Ureter (tissue), 1 donor: ENCODE measurements around the gene MAPK12. TPM values are rescaled to one million over a fixed set of nuclear protein-coding genes. Genes with fewer than 3 reads are reported as not detected.

ENCODE experiments used
- DNase-seq: peaks from one replicate; pipeline ENCODE4 v3.0.0-alpha.2; 2020; ENCODE audit warnings: low spot score
- total RNA-seq: library from RNA; stranded (reverse); gene quantifications from one replicate; pipeline ENCODE4 v1.2.4, GENCODE V29; 2023
- donor health status: DM: yes; HTN: yes; CAD: no.

Gene MAPK12
- total RNA-seq, 1 donor from 2014 or later: 14.1 TPM

DNA sequence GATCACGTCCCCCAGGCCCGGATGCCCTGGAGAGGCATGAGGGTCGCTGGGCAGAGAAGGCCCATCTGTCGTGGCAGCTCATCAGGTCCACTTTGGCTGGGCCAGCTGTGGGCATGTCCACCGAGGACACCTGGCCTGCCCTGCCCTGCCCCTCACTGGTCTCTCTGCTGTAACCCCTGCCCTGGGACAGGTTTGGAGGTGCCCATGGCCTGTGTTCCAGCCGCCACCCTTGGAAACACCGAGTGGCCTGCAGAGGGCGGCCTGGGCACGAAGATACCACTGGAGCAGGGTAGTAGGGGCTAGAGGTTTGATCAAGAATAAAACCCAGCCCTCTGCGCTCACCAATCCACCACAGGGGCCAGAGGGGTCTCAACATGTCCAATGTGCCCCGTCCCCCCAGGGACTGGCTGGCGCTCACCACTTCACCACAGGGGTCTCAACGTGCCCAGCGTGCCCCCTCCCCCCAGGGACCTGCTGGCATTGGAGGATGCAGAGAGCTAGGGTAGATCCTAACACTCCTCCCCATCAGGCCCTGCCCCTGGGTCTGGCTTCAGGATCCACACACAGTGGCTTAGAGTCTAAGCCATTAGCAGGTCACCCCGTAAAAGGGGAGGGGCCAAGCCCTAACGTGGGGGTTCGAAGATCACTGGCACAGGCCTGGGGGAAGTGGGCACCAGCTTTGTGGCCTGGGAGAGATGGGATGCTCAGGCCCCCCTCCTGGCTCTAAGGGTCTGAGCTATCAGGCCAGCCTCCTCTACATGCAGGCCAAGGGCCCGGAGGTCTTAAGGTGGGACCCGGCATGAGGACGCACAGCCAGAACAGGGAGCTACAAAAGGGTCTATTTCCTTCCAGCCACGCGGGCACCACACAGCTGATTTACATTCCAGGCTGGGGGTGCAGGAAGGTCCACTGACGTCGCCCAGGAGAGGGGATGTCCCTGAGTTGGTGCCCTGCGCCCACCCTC, 9.1 kb downstream of the MAPK12 start:
- DNase-seq: peak; percentile 83

DNA sequence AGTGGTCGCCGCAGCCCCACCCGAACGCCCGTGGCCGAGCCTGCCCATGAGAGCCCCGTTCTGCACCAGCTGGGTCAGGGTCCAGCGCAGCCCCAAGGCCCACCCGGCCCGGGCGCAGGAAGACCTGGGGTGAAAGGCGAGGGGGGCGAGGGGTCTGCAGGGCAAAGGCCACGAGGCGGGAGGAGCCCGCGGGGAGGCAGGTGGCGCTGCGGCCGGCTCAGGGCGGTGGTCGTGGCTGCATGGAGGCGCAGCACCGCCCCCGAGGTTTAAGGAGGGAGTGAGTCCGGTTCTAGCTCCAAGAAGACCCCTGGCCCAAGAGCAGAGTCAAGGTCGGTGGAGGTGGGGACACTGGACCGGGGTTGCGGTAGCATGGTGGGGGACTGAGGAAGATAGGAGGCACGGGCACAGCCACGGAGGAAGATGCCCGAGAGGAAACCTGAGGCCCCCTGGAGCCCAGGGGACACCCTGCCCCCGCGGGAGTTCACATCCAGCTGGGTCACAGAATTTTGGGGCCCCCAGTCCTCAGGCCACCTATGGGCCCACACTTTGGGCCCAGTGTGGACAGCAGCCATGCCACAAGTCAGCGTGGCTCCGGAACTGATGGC, 9.9 kb downstream of the MAPK12 start:
- no peak for DNase-seq

GRCh38 chr22:50250555-50251476, 10.7 kb downstream of the MAPK12 start, which contains the start of gene HDAC10:
Gene HDAC10, minus strand, starts transcription at chr22:50251265. Its CDS starts 233 bp downstream, at chr22:50251032.
- DNase-seq: peak; percentile 82

GRCh38 chr22:50250249-50250554, 11.3 kb downstream of the MAPK12 start:
- DNase-seq: no peak

GRCh38 chr22:50249341-50250248, 11.9 kb downstream of the MAPK12 start:
- no peak for DNase-seq

- no peak for DNase-seq
Observed at GRCh38 chr22:50248196-50249081, 13.0 kb downstream of the MAPK12 start.

DNA sequence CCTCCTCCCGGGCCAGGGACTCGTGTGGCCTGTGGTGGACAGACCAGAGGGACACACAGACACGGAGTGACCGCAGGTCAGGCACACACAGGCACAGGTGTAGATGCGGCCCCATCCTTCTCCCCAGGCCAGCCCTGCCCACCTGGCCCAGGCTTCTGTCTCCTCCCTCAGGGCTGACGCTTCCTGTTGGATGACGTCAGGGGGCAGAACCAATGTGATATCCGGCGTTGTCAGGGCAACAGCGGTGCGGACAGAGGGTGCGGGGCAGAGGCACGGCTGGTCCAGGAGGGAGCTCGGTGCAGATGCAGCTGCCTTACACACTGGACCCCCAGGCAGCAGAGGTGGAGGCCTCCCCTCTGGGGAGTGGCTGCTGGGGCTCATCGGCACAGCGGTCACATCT, 13.7 kb downstream of the MAPK12 start:
- DNase-seq: no peak

DNA sequence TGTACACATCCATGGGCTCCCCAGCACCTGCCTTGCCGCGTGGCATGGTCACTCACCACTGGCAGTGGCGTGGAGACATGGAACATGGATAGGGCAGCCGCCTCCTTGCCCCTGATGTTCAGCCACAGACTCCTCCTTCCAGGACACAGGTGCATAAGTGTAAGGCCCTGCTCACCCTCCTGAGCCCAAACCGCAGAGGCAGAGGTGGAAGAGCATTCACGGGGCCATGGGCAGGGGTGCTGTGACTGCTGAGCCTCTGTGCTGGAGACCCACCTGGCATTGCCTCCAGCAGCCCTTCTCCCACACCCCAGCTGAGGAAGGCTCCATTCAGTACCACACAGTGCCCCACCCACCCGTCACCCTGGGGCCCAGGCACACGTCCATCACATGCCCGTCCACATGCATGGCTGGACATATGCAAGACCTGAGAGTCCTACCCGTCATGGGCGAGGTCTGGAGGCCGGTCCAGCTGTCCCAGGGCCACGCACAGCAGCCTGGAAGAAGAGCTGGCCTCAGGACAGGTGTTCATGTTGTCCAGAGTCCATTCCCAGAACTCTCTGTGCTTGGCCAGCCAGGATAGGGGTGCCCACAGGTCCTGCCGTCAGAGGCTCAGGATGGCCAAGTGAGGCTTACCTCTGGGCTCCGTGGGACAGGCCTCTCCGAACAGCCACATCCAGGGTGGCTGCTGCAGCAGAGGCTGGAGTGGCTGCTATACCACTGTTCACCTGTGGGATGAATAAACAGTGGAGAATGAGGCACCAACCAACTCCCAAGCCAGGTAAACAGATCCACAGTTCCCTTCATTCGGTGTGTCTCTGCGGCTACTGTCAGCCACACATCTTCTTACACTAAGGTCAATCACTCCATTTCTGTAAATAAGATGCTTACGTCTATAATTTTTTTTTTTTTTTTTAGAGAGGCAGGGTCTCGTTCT, 15.0 kb downstream of the MAPK12 start:
- DNase-seq: no peak

DNA sequence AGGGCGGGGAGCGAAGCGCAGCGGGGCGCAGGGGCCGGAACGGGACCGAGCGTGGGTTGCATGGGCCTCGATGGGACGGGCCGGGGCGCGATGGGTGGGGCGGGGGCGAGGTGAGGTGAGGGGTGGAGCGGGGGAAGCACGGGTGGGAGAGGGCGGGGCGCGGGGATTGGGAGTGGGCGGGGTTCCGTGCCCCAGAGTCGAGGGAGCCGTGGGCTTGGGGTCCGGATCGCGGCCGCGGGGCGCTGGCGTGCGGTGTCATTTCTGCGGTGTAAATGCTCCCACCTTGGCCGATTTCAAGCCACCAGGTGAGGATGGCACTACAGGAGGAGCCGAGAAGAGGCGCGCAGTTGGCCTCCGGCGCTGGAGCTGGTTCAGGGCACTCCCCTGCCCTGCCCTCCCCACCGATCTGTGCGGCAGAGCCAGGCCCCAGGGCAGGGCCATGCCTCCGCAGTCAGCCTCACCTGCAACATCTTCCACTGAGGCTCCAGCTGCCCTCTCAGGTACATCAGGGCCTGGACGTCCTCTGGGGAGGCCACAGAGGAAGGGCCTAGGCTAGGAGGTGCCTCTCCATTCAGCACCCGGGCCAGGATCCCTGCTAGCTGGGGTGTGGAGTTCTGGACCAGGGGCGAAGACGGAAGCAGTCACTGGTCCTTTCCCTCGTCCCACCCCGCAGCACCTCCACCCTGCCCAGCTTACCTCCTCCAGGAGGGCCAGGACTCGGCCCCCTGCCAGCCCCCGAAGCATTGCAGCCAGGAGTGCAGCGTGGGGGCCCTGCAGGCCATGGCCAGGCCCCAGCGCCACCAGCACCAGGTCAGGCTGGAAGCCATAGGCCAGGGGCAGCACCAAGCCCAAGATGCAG, 16.0 kb downstream of the MAPK12 start:
- DNase-seq: no peak

DNA sequence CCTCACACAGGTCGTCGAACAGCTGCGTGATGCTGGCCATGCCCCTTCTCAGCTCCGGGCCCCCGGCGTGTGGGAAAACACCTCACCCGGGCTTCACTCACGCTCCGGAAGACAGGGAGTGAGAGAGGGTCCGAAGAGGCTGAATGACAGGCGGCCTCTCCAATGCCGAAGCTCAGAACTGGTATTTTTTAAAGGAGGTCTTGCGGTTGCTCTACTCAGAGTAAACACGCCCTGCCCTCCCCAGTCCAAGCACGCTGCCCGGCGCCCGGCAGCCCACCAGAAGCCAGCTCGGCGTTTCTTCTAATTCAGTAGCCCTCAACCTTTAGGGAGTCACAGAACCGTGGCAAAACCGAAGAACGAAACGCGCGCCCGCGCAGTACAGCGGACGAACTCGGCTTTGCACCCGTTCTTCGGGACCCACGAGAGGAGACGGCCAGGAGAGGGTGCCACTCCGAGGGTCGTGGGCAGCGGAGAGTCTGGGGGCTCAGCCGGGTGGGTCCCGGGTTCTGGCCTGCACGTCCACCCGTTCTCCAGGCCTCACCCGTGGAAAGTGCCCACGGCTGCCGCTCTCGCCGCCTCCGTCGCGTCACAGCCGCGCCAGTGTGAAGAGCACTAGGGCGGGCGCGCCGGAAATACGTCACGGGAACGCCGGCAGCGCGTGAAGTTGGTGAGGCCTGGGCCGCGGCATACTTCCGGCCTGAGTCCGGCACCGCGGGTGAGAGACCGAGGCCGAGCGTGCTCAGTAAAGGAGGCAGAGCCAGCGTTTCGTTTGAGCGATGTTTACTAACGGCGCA, 16.9 kb downstream of the MAPK12 start, which contains the start of gene TUBGCP6:
TUBGCP6 (minus strand) TSS at position 604 of the 794 bp plus-strand sequence; CDS start at position 40, 564 bp downstream.
- DNase-seq: peak; percentile 94

DNA sequence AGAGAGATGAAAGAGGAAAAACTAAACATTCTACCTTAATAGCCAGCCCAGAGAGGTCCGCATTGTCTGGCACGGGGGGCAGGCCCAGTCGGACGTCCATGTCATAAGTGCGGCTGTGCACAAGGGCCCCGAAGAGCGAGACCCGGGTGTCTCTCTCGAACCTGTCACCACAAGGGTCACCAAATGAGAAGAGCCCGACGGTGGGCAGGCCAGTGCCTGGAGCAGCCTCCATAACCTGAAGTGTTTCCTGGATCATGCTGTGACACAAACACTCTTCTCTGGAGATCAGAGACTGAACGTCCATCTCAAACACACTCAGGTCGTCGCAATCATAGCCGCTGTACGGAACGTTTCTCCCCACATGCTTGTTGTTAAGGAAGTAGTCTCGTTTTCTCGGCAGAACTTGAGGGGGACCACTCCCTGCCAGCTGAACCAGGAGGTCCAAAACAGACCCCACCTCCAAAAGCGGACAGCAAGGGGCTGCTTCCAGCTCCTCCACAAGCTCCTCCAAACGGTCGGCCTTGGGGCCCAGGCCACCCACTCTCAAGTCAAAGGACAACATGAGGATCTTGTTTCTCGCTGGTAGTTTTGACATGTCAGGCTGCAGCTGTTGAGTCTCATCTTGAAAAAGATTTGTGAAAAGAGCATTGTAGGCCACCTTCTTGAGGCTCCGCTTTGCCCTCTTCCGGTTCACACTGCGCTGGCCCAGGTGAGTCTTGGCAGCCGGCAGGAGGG, 17.6 kb downstream of the MAPK12 start:
- no peak for DNase-seq

- no peak for DNase-seq
Observed at GRCh38 chr22:50242406-50242949, 19.0 kb downstream of the MAPK12 start.

DNA sequence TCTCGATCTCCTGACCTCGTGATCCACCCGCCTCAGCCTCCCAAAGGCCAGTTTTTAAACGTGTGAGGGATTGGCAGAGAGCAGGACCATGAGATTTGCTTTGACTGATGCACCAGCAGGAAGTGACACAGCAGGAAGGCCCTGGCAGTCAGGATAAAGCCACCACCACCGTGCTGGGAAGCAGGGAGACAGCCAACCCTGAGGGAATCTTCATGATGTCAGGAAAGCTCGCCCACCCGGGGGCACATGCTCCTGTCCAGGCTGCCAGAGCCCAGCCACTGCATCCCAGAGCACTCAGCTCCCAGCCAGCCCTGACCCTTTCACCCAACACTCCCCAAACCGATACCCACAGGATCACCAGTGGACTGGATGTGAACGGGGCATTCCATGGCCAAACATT, 22.7 kb downstream of the MAPK12 start:
- DNase-seq: no peak

GRCh38 chr22:50236731-50237409, 24.6 kb downstream of the MAPK12 start:
- DNase-seq: no peak

- no peak for DNase-seq
Observed at GRCh38 chr22:50233223-50233622, 28.3 kb downstream of the MAPK12 start.
